T-helper 22 cell (primary cell): ENCODE results near the gene SYT3.
"Not testable (repeated sequence)": the region's sequence is repeated elsewhere in the genome, so short reads cannot be mapped to it uniquely, and the experiment has no call there.

Experiments
- DNase-seq: peaks from one replicate; pipeline ENCODE4 v3.0.0-alpha.2; 2020; ENCODE audit warnings: low read depth

The SYT3 gene

DNA sequence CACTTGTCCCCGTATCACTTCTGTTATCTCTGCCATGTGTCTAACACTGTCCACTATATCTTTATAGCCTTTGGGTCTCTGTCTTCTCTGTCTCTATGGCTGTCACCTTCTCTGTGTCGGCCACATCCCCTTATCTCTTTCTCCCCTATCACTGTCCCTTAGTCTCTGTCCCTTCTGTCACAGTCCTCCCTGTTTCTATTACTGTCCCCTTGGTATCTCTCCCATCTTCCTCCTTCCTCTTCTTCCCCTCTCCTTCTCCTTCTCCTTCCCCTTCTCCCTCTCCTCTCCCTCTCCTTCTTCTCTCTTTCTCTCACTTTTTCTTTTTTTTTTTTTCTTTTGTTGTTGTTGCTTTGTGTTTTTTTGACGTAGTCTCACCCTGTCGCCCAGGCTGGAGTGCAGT is 36.7 kb downstream of the SYT3 start:
- no peak for DNase-seq

DNA sequence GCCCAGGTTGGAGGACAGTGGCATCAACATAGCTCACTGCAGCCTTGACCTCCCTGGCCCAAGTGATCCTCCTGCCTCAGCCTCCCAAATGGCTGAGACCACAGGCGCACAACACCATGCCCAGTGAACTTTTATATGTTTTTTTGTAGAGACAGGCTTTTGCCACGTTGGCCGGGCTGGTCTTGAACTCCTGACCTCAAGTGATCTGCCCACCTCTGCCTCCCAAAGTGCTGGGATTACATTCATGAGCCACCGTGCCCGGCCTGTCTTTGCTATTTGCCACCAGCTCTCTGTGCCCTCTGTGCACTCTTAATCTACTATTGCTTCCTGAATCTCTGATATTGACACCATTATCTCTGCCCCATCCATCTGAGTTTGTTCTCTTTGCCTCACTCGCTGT is 37.2 kb downstream of the SYT3 start:
- no peak for DNase-seq

DNA sequence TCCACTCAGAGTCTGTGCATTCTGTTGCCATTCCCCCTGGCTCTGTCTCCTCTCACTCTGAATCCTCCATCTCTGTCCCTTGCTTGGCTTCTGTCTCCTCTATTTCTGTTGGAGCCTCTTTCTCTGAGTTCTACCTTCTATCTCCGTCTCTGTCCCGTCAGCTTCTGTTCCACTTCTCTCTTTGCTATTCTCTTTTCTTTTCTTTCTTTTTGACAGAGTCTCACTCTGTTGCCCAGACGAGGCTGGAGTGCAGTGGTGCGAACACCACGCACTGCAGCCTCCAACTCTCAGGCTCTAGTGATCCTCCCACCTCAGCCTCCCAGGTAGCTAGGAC is 37.6 kb downstream of the SYT3 start:
- DNase-seq = no peak

DNA sequence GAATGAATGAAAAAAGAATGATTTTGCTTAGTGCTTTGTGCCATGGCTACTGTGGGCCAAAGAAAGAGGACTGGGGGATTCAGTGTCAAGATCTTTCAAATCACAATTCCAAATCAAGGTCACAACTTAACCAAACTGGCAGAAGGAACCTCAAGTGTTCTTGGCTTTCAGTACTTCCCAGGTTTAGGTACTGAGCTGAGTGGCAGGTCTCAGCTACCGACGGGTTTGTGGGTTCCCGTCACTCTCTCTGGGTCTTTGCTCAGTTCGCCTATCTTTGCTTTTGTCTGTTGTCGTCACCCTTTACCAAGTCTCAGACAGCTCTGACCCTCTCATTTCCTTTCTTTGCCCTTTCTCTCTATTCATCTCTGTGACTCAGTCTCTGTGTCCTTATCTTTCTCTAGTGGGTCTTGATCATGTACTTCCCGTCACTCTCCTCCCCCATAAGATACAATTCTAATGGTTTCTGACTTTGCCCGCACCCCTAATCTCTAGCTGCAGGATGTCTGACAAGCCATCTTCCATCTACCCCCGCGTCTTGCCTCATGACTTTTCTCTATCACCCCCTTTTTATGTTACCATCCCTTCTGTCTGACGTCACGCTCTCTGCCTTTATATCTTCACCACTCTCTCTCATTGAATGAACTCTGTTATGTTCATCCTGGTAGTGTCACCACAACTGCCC is 38.1 kb downstream of the SYT3 start:
- no peak for DNase-seq

- no peak for DNase-seq
These were observed 40.3 kb downstream of the SYT3 start for GRCh38 chr19:50599427-50599826.

DNA sequence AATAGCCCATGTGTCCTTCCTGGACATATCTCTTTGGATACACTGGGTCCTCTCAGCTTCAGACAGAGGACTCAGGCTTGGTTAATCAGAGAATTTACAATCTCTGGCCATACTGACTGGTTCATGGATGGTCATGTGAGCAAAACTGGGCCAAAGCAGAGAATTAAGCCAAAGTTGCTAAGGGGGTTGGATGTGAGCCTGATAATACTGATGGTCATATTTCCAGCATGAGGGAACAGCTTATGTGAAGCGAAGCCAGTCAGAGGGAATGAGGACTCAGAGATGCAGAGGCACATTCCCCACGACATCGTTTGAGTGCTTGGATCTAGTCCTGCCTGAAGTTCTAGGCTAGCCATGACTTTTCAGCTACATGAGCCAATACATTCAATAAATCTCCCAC is 49.5 kb downstream of the SYT3 start:
- DNase-seq = no peak

DNA sequence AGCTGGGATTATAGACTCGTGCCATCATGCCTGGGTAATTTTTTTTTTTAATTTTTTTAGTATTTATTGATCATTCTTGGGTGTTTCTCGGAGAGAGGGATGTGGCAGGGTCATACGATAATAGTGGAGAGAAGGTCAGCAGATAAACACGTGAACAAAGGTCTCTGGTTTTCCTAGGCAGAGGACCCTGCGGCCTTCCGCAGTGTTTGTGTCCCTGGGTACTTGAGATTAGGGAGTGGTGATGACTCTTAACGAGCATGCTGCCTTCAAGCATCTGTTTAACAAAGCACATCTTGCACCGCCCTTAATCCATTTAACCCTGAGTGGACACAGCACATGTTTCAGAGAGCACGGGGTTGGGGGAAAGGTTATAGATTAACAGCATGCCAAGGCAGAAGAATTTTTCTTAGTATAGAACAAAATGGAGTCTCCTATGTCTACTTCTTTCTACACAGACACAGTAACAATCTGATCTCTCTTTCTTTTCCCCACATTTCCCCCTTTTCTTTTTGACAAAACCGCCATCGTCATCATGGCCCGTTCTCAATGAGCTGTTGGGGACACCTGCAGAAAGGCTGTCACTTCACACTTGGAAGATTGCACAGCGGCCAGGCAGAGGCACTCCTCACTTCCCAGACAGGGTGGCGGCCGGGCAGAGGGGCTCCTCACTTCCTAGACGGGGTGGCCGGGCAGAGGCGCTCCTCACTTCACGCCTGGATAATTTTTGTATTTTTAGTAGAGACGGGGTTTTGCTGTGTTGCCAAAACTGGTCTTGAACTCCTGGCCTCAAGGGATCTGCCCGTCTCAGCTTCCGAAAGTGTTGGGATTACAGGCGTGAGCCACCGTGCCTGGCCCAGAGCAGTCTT is 57.7 kb downstream of the SYT3 start:
- not testable (repeated sequence) for DNase-seq

DNA sequence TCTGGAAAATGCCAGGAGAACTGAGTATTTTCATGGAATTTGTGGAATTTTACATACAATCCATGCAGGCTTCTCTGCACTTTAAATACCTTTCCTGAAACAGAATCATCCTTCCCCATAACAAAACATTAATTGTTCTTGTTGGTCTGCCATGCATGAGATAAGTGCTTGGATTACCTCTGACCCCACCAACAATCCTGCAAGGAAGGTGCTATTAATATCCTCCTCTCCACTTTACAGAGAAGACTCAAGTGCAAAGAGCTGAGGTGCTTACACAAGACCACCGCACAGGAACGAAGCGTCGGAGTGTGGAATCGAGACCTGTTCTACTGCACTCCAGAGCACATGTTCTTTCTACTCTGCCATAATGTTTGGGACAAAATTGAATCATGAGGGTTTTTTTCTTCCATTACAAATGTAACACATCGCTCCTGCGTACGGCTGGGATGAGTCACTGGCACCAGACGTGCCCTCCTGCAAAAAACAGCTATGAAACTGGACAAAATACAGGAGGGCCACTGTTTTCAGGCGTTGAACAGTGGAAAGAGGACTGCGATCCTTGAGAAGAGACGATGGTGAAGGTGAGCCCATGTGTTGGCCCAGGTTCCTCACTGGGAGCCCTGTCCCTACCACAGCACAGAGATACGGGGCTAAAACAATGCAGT is 58.6 kb downstream of the SYT3 start:
- DNase-seq = no peak

DNA sequence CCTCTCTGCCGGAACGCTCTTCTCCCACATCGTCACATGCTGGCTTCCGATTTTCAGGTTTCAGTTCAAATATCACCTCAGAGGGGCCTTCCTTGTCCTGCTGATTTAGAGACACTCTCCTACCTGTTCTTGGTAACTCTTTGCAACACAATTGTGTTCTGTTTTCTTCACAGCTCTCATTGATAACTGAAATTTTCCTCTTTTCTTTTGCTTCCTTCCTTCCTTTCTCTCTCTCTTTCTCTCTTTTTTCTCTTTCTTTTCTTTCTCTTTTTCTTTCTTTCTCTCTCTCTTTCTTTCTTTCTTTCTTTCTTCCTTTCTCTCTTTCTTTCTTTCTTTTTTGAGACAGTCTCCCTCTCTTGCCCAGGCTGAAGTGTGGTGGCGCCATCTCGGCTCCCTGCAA is 59.4 kb downstream of the SYT3 start:
- DNase-seq = no peak

GRCh38 chr19:50576769-50577168 is 62.9 kb downstream of the SYT3 start:
- not testable (repeated sequence) for DNase-seq

DNA sequence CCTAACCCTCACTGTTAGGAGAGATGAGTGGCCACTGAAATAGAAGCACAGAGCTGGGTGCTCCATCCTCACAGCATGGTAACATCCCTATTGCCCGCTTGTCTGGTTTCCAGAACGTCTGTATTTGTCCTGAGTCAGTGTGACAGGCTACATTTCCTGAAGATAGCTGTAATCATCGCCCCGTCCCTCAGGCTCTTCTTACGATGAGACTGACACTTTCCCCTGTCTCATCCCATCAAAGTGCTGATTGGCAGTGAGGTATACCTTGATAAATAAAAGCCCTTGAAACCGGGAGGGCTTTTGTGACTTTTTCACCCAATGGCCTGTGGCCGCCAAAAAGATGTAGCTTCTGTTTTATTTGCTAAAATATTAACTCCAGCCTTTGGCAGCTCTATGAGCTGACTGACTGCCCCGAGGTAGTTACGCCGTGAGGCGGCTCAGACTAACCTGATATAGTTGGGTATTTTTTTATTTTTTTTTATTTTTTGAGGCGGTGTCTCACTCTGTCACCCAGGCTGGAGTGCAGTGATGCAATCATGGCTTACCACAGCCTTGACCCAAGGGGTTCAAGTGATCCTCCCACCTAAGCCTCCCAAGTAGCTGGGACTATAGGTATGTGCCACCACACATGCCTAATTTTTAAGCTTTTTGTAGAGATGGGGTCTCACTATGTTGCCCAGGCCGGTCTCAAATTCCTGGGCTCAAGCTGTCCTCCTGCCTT is 65.8 kb downstream of the SYT3 start:
- DNase-seq = no peak
